HEK293T (cell line): ENCODE data around the gene LAMA3.

Source experiments
- CTCF ChIA-PET: fragments of 350-600 bp; formaldehyde crosslinking; extraction: SDS; loops from one replicate; lab custom pipeline; 2021; ENCODE audit warnings: antibody characterized with exemption, inconsistent platforms; lab: Yijun Ruan, JAX
- POLR2A ChIA-PET: fragments of 350-600 bp; formaldehyde crosslinking; extraction: SDS; loops from one replicate; lab custom pipeline; 2020; ENCODE audit warnings: antibody characterized with exemption, inconsistent platforms; lab: Yijun Ruan, JAX
- DNase-seq: peaks from one replicate; pipeline ENCODE4 v3.0.0; 2012; ENCODE audit warnings: mixed read lengths; ENCODE audit errors: extremely low spot score
- ARNT ChIP-seq: fragments of 450-650 bp; IDR thresholded peaks from 2 replicates; pipeline ENCODE4 v1.6.1; 2017; ENCODE audit warnings: mild to moderate bottlenecking
- BHLHE40 ChIP-seq: fragments of 450-650 bp; IDR thresholded peaks from 2 replicates; pipeline ENCODE4 v1.6.1; 2016; ENCODE audit warnings: mild to moderate bottlenecking, moderate library complexity, borderline replicate concordance
- CTBP1 ChIP-seq: fragments of 450-650 bp; IDR thresholded peaks from 2 replicates; pipeline ENCODE4 v1.6.1; 2016; ENCODE audit warnings: borderline replicate concordance
- ELF4 ChIP-seq: fragments of 450-650 bp; IDR thresholded peaks from 2 replicates; pipeline ENCODE4 v1.6.1; 2017; ENCODE audit warnings: antibody characterized with exemption
- FOXA1 ChIP-seq: fragments of 450-650 bp; IDR thresholded peaks from 2 replicates; pipeline ENCODE4 v1.6.1; 2016; ENCODE audit warnings: mild to moderate bottlenecking
- FOXK2 ChIP-seq: fragments of 450-650 bp; IDR thresholded peaks from 2 replicates; pipeline ENCODE4 v1.6.1; 2016; ENCODE audit warnings: mild to moderate bottlenecking
- FOXM1 ChIP-seq: fragments of 450-650 bp; IDR thresholded peaks from 2 replicates; pipeline ENCODE4 v1.6.1; 2017; ENCODE audit warnings: mild to moderate bottlenecking, borderline replicate concordance
- HDGF ChIP-seq: fragments of 450-650 bp; IDR thresholded peaks from 2 replicates; pipeline ENCODE4 v1.6.1; 2017; ENCODE audit warnings: antibody characterized with exemption, borderline replicate concordance
- L3MBTL2 ChIP-seq: fragments of 450-650 bp; conservative IDR thresholded peaks from 2 replicates; pipeline ENCODE4 v1.6.1; 2016; ENCODE audit warnings: mild to moderate bottlenecking
- LEF1 ChIP-seq: fragments of 450-650 bp; IDR thresholded peaks from 2 replicates; pipeline ENCODE4 v1.6.1; 2017; ENCODE audit warnings: mild to moderate bottlenecking, borderline replicate concordance
- NFRKB ChIP-seq: fragments of 450-650 bp; IDR thresholded peaks from 2 replicates; pipeline ENCODE4 v1.6.1; 2016; ENCODE audit warnings: mild to moderate bottlenecking, moderate library complexity
- SP1 ChIP-seq: fragments of 450-650 bp; IDR thresholded peaks from 2 replicates; pipeline ENCODE4 v1.6.1; 2017
- SUZ12 ChIP-seq: fragments of 450-650 bp; IDR thresholded peaks from 2 replicates; pipeline ENCODE4 v1.6.1; 2016; ENCODE audit warnings: mild to moderate bottlenecking
- TARDBP ChIP-seq: fragments of 450-650 bp; IDR thresholded peaks from 2 replicates; pipeline ENCODE4 v1.6.1; 2016
- ZNF384 ChIP-seq: fragments of 450-650 bp; IDR thresholded peaks from 2 replicates; pipeline ENCODE4 v1.6.1; 2016
- TF ChIP-seq, protein P1 (sequence below): fragments of 450-650 bp; IDR thresholded peaks from 2 replicates; pipeline ENCODE4 v1.6.1; 2016

The LAMA3 gene

DNA sequence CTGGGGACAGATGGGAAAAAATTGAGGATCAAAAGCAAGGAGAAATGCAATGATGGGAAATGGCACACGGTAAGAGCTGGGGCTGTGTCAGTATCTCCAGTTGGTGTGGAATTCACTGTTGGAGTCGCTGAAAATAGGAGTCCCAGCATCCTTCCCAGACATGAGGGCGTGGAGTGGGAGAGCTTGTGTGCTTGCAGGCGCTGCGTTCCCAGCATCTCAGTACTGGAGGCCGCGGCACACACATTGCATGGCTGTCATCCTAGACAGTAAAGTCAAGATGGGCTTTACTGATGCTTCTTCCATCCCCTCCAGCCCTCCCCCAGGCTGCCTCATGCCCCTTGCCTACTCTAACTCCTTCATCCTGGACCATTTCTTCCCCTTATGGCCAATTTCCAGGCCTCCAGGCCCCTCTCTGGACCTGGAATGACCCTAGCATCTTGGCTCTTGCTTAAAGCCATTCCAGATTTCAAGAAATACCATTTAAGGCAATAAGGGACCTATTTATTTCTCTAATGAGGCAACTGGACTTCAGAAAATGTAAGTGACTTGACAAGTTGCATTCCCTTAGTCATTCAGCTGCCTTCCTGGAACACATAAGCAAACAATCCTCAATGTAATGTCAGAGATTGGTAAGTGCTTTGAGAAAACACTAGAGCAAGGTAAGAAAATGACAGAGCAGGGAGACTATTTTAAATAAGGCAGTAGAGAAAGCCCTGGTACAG lies 254.8 kb downstream of the LAMA3 start:
- no peak for DNase-seq
- ChIA-PET CTCF (interaction anchor here (1.8 kb wide), 1 partner anchor 25 kb away, joined by 4 read pairs; no protein-coding TSS in a partner anchor), POLR2A (interaction anchor here (0.6 kb wide), 1 partner anchor 106 kb away, joined by 3 read pairs; no protein-coding TSS in a partner anchor)
- TF ChIP-seq HDGF (no peak), FOXK2 (no peak), ARNT (no peak), SUZ12 (no peak)

DNA sequence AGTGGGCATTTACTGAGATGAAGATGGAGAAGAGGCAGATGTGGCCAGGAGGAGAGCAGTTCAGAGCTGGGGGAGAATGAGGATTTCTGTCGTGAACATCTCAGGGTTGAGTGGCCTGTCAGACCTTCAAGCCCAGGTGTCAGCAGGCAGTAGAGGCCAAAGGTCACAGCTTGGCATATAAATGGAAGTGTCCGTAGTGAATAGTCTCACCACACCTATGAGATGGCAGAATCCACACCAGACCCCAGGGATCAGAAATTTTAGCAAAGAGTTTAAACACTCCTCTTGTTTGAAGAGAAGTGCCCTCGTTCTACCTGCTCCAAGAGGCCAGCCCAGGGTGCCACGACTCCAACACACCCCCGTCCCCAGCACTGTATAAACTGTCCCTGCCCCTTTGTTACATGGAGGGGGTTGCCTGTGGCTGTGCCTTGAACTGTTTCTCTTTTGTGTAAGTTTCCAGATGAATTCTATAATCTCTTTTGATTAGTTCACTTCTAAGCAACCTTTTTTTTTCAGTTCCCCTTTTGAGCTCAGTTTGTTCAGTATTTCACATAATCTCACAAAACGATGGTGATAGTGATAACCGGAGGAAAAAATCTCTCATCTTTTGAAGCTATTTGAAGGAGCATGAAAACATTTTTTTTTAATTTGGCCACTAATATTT lies 256.3 kb downstream of the LAMA3 start:
- no peak for TF ChIP-seq FOXM1
- TF ChIP-seq ZNF384: no peak
- TF ChIP-seq NFRKB: no peak
- no peak for DNase-seq
- ChIA-PET CTCF (interaction anchor here (1.8 kb wide), 1 partner anchor 27 kb away, joined by 4 read pairs; no protein-coding TSS in a partner anchor), POLR2A (no interaction called here)

DNA sequence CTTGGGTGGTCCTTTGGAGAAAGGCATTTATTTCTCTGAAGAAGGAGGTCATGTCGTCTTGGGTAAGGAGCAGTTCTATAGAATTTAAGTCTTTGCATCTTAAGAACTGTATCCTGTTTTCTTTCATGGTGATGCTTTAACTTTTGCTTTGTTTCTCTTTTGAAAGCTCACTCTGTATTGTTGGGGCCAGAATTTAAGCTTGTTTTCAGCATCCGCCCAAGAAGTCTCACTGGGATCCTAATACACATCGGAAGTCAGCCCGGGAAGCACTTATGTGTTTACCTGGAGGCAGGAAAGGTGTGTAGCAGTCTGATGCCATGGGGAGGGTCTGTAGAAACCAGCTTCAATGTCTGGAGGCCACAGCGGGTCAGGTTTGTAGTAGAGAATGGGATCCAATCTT lies 260.6 kb downstream of the LAMA3 start:
- CTCF ChIA-PET: no interaction called here
- TF ChIP-seq FOXA1 (no peak), NFRKB (no peak), LEF1 (no peak), ZNF384 (no peak), SUZ12 (no peak), BHLHE40 (no peak), FOXM1 (no peak), SP1 (no peak), TARDBP (no peak), ELF4 (no peak), ARNT (no peak), CTBP1 (no peak), HDGF (no peak), L3MBTL2 (no peak), FOXK2 (no peak)
- TF ChIP-seq, protein P1, sequence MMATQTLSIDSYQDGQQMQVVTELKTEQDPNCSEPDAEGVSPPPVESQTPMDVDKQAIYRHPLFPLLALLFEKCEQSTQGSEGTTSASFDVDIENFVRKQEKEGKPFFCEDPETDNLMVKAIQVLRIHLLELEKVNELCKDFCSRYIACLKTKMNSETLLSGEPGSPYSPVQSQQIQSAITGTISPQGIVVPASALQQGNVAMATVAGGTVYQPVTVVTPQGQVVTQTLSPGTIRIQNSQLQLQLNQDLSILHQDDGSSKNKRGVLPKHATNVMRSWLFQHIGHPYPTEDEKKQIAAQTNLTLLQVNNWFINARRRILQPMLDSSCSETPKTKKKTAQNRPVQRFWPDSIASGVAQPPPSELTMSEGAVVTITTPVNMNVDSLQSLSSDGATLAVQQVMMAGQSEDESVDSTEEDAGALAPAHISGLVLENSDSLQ: no peak
- POLR2A ChIA-PET: no interaction called here
- DNase-seq: no peak

DNA sequence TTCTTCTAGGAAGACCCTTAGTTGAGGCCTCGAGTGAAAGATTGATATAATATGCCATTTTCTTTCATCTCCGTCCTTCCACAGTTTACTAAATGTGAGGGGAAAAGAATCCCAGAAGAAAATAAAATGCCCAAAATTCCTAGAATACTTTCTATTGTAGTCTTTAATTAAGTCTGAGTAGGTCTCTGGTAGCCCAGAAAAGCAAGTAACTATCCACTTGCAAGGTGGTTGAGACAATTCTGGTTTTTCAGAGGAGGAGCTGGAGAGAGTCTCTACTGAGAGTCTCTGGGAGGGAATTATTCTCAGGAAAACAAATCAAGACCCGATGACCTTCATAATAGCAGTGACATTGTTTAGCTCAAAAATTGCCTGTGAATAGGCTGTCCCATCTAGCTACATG lies 261.4 kb downstream of the LAMA3 start:
- DNase-seq: no peak
- ChIA-PET CTCF (interaction anchor here (0.6 kb wide), 1 partner anchor 321 kb away, joined by 3 read pairs; no protein-coding TSS in a partner anchor), POLR2A (no interaction called here)
- TF ChIP-seq NFRKB: no peak
- TF ChIP-seq HDGF: no peak
- TF ChIP-seq FOXK2: no peak
- no peak for TF ChIP-seq ELF4
- no peak for TF ChIP-seq L3MBTL2
- no peak for TF ChIP-seq CTBP1

DNA sequence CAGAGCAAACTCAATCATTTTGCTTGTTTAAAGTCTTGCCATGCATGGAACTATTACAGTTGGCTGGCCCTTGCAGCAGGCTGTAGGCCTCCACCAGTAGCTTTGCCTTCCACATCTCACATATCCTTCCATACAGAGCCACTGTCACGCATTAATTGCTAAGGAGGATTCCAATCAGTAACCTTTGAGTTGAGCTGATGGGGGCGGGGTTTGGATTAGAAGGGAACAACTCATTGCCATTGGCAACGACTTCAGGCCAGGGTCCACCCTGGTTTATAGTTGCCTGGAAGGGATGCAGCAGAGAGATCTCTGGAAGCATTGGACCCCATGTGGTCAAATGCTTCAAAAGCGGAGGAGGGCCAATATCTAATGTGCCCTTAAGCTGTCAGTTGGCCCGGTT lies 262.0 kb downstream of the LAMA3 start:
- TF ChIP-seq LEF1 (no peak), SP1 (no peak), SUZ12 (no peak), FOXM1 (no peak), FOXK2 (no peak), HDGF (no peak), BHLHE40 (no peak), ELF4 (no peak)
- TF ChIP-seq, protein P1: no peak
- no peak for DNase-seq
- ChIA-PET CTCF (interaction anchor here (0.6 kb wide), 1 partner anchor 320 kb away, joined by 3 read pairs; no protein-coding TSS in a partner anchor), POLR2A (no interaction called here)

DNA sequence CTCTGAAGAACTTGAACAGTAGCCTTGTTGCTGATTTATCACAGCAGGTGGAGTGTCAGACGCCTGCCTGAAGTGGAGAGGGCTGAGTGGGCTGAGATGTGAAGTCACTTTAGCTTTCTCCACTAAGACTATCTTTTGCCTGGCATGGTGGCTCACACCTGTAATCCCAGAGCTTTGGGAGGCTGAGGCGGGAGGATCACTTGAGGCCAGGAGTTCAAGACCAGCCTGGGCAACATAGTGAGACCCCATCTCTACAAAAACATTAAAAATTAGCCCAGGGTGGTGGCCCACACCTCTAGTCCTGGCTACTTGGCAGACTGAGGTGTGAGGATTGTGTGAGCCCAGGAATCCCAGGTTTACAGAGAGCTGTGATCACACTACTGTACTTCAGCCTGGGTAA lies 264.7 kb downstream of the LAMA3 start:
- POLR2A ChIA-PET: no interaction called here
- CTCF ChIA-PET: no interaction called here
- TF ChIP-seq SUZ12 (no peak), FOXK2 (no peak), ZNF384 (no peak), SP1 (no peak), BHLHE40 (no peak), LEF1 (no peak), L3MBTL2 (no peak), ARNT (no peak), CTBP1 (no peak), HDGF (no peak), ELF4 (no peak), NFRKB (no peak), FOXM1 (no peak), TARDBP (no peak), FOXA1 (no peak)
- TF ChIP-seq, protein P1: no peak
- DNase-seq: no peak
